Body of pancreas (tissue), 4 donors: Measurements from ENCODE around the gene ANKRD28. TPM values are rescaled to one million over a fixed set of nuclear protein-coding genes. Genes with fewer than 3 reads are reported as not detected.

ENCODE experiments used
- ATAC-seq: fragments of 150-250 bp; one replicate; pipeline ENCODE4 v1.9.1; 2016
- DNase-seq, 4 donors: peaks; one replicate each; pipeline ENCODE4 v3.0.0-alpha.2; 2019
- H3K27ac ChIP-seq, 4 donors: fragments of 200-600 bp; sonication (generic); 1 replicate in 3 of 4; 2 replicates in 1 of 4; pipeline versions ENCODE4 v1.5.1 to v1.6.1; 2016 to 2019; ENCODE audit warnings: mild to moderate bottlenecking in 1 of 4, mixed read lengths in 1 of 4, moderate library complexity in 1 of 4
- H3K27me3 ChIP-seq, 2 donors: fragments of 200-600 bp; sonication (generic); one replicate each; pipeline ENCODE4 v1.6.0; 2016; ENCODE audit warnings: mild to moderate bottlenecking in 1 of 2
- H3K36me3 ChIP-seq, 2 donors: fragments of 200-600 bp; sonication (generic); replicated peaks in 1 of 2; 2 replicates each; pipeline ENCODE4 v1.5.1; 2016; ENCODE audit warnings: low read depth in 2 of 2; ENCODE audit not compliant: insufficient read depth in 1 of 2
- H3K4me1 ChIP-seq: fragments of 200-600 bp; sonication (generic); one replicate; pipeline ENCODE4 v1.6.0; 2016
- H3K4me3 ChIP-seq, 2 donors: fragments of 200-600 bp; sonication (generic); 1 replicate in 1 of 2; 2 replicates in 1 of 2; pipeline ENCODE4 v1.5.1; 2016 to 2019
- H3K9me3 ChIP-seq, 3 donors: fragments of 200-600 bp; sonication (generic); 1 replicate in 2 of 3; 2 replicates in 1 of 3; pipeline ENCODE4 v1.5.1; 2016
- CTCF ChIP-seq, 7 experiments: fragments of 450-650 bp in 4 of 7; fragments of 200-600 bp in 3 of 7; sonication (generic) in 3 of 7; IDR thresholded peaks; one replicate each; pipeline ENCODE4 v1.5.1; 2016 to 2019; ENCODE audit warnings: antibody characterized with exemption in 7 of 7
- POLR2A ChIP-seq, 3 donors: fragments of 450-650 bp; IDR thresholded peaks; one replicate each; pipeline ENCODE4 v1.6.1; 2016; ENCODE audit warnings: antibody characterized with exemption in 3 of 3, mild to moderate bottlenecking in 2 of 3
- WGBS, 2 donors: methylation state at CpG; one replicate each; pipeline ENCODE4 v1.1.5; 2017; 5-methylcytosine and 5-hydroxymethylcytosine counted together
- intact Hi-C: fragments of 100-400 bp; cut with DNase I; formaldehyde crosslinking; loops from one replicate; pipeline ENCODE4 v1.15.1; 2023
- total RNA-seq, 2 donors: library from RNA; depleted of rRNA; stranded (reverse); fragments of >200 nt; gene quantifications; one replicate each; pipeline ENCODE4 v1.1.0, GENCODE V29; 2016

ANKRD28 gene
- total RNA-seq, 2 donors from 2014 or later, result 26.7 to 37.1 TPM

GRCh38 chr3:15804553-15805095, 6.8 kb upstream of the ANKRD28 start:
- DNase-seq (no peak), ATAC-seq (no peak)
- Histone ChIP-seq H3K36me3 (no peaks in the 10 kb centered on the region), H3K4me3 (no peak overlapping the region), H3K27me3 (no peaks in the 10 kb centered on the region), H3K4me1 (peaks cover 35% of the 10 kb centered on the region), H3K9me3 (no peaks in the 10 kb centered on the region), H3K27ac (peak overlapping the region in 1 of 4 donors; percentile 37)
- TF ChIP-seq POLR2A (IDR thresholded peaks at IDR 0.05), result no peak
- TF ChIP-seq CTCF (IDR thresholded peaks at IDR 0.05), result no peak
- 37 to 58% methylated on average over 4 of the region's 4 CpGs for WGBS, 2 donors
- intact Hi-C loops, result no loop called here

- TF ChIP-seq CTCF (IDR thresholded peaks at IDR 0.05) (no peak), POLR2A (IDR thresholded peaks at IDR 0.05) (no peak)
- ATAC-seq (no peak), DNase-seq (no peak)
- 65 to 80% methylated on average over 2 of the region's 2 CpGs for WGBS, 2 donors
- no peak overlapping the region for H3K27ac ChIP-seq
- peaks cover 39% of the 10 kb centered on the region for H3K4me1 ChIP-seq
- H3K4me3 ChIP-seq, result no peak overlapping the region
- no peaks in the 10 kb centered on the region for H3K9me3 ChIP-seq
- intact Hi-C loops, result no loop called here
- H3K36me3 ChIP-seq, result no peaks in the 10 kb centered on the region
- no peaks in the 10 kb centered on the region for H3K27me3 ChIP-seq
Measured at GRCh38 chr3:15803921-15804320, 6.1 kb upstream of the ANKRD28 start.

- intact Hi-C loops, result no loop called here
- H3K9me3 ChIP-seq, result no peaks in the 10 kb centered on the region
- DNase-seq (no peak), ATAC-seq (no peak)
- 68 to 72% methylated on average over 3 of the region's 3 CpGs for WGBS, 2 donors
- peaks cover 65% of the 10 kb centered on the region for H3K4me1 ChIP-seq
- H3K27ac ChIP-seq, result no peak overlapping the region
- TF ChIP-seq CTCF (IDR thresholded peaks at IDR 0.05) (no peak), POLR2A (IDR thresholded peaks at IDR 0.05) (no peak)
- no peak overlapping the region for H3K4me3 ChIP-seq
- H3K27me3 ChIP-seq, result no peaks in the 10 kb centered on the region
- no peaks in the 10 kb centered on the region for H3K36me3 ChIP-seq
Measured at GRCh38 chr3:15801298-15801697, 3.5 kb upstream of the ANKRD28 start.

GRCh38 chr3:15800780-15801179, 3.0 kb upstream of the ANKRD28 start:
- no peaks in the 10 kb centered on the region for H3K9me3 ChIP-seq
- no peaks in the 10 kb centered on the region for H3K36me3 ChIP-seq
- H3K4me3 ChIP-seq, result no peak overlapping the region
- no peak for TF ChIP-seq POLR2A (IDR thresholded peaks at IDR 0.05)
- no peak for TF ChIP-seq CTCF (IDR thresholded peaks at IDR 0.05)
- H3K4me1 ChIP-seq, result peaks cover 66% of the 10 kb centered on the region
- H3K27ac ChIP-seq, result peak overlapping the region in 1 of 4 donors; percentile 25
- no peak for ATAC-seq
- no peaks in the 10 kb centered on the region for H3K27me3 ChIP-seq
- intact Hi-C loops, result no loop called here
- no peak for DNase-seq

- Histone ChIP-seq H3K4me3 (no peak overlapping the region), H3K36me3 (no peaks in the 10 kb centered on the region), H3K9me3 (no peaks in the 10 kb centered on the region), H3K27me3 (no peaks in the 10 kb centered on the region), H3K4me1 (peaks cover 66% of the 10 kb centered on the region), H3K27ac (peak overlapping the region in 1 of 4 donors; percentile 25)
- DNase-seq (no peak), ATAC-seq (no peak)
- TF ChIP-seq POLR2A (IDR thresholded peaks at IDR 0.05) (no peak), CTCF (IDR thresholded peaks at IDR 0.05) (no peak)
- intact Hi-C loops, result no loop called here
Measured at GRCh38 chr3:15800327-15800726, 2.5 kb upstream of the ANKRD28 start.
